ENCODE results near the gene EDN1.

The EDN1 gene

DNA sequence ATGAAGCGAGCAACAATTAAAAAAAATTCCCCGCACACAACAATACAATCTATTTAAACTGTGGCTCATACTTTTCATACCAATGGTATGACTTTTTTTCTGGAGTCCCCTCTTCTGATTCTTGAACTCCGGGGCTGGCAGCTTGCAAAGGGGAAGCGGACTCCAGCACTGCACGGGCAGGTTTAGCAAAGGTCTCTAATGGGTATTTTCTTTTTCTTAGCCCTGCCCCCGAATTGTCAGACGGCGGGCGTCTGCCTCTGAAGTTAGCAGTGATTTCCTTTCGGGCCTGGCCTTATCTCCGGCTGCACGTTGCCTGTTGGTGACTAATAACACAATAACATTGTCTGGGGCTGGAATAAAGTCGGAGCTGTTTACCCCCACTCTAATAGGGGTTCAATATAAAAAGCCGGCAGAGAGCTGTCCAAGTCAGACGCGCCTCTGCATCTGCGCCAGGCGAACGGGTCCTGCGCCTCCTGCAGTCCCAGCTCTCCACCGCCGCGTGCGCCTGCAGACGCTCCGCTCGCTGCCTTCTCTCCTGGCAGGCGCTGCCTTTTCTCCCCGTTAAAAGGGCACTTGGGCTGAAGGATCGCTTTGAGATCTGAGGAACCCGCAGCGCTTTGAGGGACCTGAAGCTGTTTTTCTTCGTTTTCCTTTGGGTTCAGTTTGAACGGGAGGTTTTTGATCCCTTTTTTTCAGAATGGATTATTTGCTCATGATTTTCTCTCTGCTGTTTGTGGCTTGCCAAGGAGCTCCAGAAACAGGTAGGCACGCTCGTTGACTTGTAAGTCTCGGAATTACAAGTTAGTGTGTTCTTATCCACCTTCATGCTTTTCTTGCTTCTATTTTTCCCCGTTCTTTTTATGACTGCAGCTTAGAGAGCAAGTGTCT, at the start of gene EDN1:
TSS of gene EDN1 (plus strand) at position 429 of the 888 bp plus-strand sequence. CDS start at position 698, 269 bp downstream.
- no peaks in the 10 kb centered on the region for H3K36me3 ChIP-seq (ENCODE audit: insufficient read depth, low read depth, low read length)
- H3K4me1 ChIP-seq (ENCODE audit: insufficient read depth, low read length): peaks cover 6% of the 10 kb centered on the region; the same call in 1 of the 2 replicates
- no peak within 1 kb of the TSS for H3K27ac ChIP-seq (ENCODE audit: low read length)
- H3K9me3 ChIP-seq (ENCODE audit: insufficient read depth, low read depth, low read length): no peaks in the 10 kb centered on the region
- H3K27me3 ChIP-seq (ENCODE audit: insufficient read depth, low read length): peaks cover 39% of the 10 kb centered on the region; the same call in 1 of the 2 replicates
- peak within 1 kb of the TSS; percentile 72 for H3K4me3 ChIP-seq (ENCODE audit: low read length)
- peak within 1 kb of the TSS; percentile 35; the same call in 1 of the 2 replicates for H3K9ac ChIP-seq (ENCODE audit: low read depth, low read length)

DNA sequence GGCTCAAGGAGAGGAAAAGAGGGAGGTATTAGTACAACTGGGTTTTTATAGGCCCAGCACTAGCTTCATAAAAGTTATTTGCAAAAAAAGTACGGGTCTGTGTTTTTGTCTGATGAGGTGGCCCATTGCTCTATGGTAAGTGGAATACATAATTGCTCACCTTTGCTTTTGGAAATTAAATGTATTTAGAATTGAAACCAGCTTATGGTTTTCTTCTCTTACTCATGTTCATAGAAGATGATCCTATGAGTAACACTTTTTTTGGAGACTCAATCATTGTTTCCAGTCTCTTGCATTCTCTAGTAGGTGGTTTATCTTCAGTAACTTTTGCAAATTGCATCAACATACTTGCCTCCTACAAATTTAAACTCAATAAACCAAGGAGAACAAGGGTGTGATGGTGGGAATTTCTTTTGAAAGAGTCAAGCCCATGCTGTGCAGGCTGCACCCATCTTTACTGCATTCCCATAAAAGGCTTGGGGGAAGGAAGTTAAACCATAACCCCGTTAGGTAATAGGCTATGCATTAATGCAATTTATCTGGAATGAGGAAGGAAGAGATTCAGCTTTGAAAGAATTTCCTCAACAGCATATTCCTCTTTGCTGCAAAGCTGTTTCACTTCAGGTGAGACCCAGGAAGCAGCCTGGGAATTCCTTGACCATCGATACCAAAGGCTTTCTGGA, 48.5 kb upstream of the EDN1 start:
- Histone ChIP-seq H3K4me1 (ENCODE audit: insufficient read depth, low read length) (peaks cover 7% of the 10 kb centered on the region), H3K27ac (ENCODE audit: low read length) (no peak overlapping the region), H3K9me3 (ENCODE audit: insufficient read depth, low read depth, low read length) (no peaks in the 10 kb centered on the region), H3K27me3 (ENCODE audit: insufficient read depth, low read length) (no peaks in the 10 kb centered on the region), H3K9ac (ENCODE audit: low read depth, low read length) (no peak overlapping the region), H3K36me3 (ENCODE audit: insufficient read depth, low read depth, low read length) (no peaks in the 10 kb centered on the region), H3K4me3 (ENCODE audit: low read length) (no peak overlapping the region)

GRCh38 chr6:12243169-12243568, 47.0 kb upstream of the EDN1 start:
- H3K9ac ChIP-seq (ENCODE audit: low read depth, low read length): no peak overlapping the region
- H3K9me3 ChIP-seq (ENCODE audit: insufficient read depth, low read depth, low read length): no peaks in the 10 kb centered on the region

DNA sequence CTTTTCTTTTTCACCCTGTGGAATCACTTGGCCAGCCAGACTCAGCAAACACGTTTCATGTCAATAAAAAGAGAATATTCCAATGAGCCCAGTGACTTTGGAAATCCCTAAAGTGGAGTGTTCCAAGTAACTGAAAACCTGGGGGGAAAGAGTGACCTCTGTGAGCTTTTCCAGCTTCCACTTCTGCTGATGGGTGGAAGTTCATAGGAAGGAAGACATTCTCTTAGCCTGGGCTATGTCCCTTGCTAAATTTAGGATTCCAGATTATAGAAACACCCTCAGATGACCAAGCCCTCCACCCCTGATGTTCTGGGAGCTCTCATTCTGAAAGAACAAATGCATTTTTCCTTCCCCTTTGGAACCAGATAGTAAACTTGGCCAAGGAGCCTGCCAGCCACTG, 44.8 kb upstream of the EDN1 start:
- Histone ChIP-seq H3K4me1 (ENCODE audit: insufficient read depth, low read length) (peaks cover 7% of the 10 kb centered on the region), H3K4me3 (ENCODE audit: low read length) (no peak overlapping the region), H3K36me3 (ENCODE audit: insufficient read depth, low read depth, low read length) (no peaks in the 10 kb centered on the region), H3K9me3 (ENCODE audit: insufficient read depth, low read depth, low read length) (no peaks in the 10 kb centered on the region), H3K9ac (ENCODE audit: low read depth, low read length) (no peak overlapping the region), H3K27ac (ENCODE audit: low read length) (no peak overlapping the region), H3K27me3 (ENCODE audit: insufficient read depth, low read length) (no peaks in the 10 kb centered on the region)

More at GRCh38 chr6:12243169-12243568, 47.0 kb upstream of the EDN1 start:
- Histone ChIP-seq H3K27ac (ENCODE audit: low read length) (no peak overlapping the region), H3K36me3 (ENCODE audit: insufficient read depth, low read depth, low read length) (no peaks in the 10 kb centered on the region), H3K4me1 (ENCODE audit: insufficient read depth, low read length) (peaks cover 7% of the 10 kb centered on the region), H3K27me3 (ENCODE audit: insufficient read depth, low read length) (no peaks in the 10 kb centered on the region), H3K4me3 (ENCODE audit: low read length) (no peak overlapping the region)

DNA sequence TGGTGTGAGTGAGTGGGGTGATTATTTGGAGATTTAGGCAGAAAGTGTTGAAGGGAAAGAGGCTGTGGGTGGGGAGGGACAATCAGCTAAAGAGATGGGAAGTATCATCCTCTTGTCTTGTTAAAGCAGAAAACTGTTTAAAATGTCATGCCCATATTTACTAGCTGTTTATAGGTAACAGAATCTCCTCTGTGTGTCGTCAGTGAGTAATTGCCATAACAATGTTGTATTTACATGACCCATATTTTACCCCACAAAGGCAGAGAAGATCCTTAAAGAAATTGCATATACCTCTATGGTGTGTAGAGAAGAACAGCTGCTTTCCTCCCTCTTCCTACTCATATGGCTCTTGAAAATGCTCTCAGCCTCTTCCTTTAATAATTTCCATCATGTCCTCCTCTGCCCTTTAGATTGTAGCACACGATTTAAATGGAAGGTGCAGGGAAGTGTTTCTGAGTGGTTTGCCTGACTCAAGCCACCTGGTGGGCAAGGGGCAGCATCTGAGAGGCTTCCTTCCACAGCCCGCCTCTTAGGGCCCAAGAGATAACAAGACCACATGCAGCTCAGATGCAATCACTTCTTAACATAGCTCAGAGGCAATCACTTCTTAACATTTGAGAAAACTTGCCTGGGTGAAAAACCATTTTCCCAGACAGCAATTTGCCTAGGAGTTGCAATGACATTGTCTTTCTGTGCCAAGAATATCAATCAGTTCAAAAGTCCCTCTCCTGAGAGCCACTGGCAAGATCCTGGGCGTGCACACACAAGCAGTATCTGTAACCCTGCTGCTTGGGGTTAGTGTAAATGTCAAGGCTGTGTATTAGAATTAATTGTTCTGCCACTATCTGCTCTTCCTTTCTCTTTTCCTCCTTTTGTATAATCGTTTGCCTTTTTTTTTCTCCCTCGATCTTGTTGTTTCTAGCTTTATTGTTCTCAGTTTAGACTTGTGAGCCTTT, 44.1 kb upstream of the EDN1 start:
- Histone ChIP-seq H3K4me3 (ENCODE audit: low read length) (no peak overlapping the region), H3K9me3 (ENCODE audit: insufficient read depth, low read depth, low read length) (no peaks in the 10 kb centered on the region), H3K4me1 (ENCODE audit: insufficient read depth, low read length) (peaks cover 7% of the 10 kb centered on the region), H3K27me3 (ENCODE audit: insufficient read depth, low read length) (no peaks in the 10 kb centered on the region), H3K9ac (ENCODE audit: low read depth, low read length) (no peak overlapping the region), H3K36me3 (ENCODE audit: insufficient read depth, low read depth, low read length) (no peaks in the 10 kb centered on the region), H3K27ac (ENCODE audit: low read length) (no peak overlapping the region)

- Histone ChIP-seq H3K36me3 (ENCODE audit: insufficient read depth, low read depth, low read length) (no peaks in the 10 kb centered on the region), H3K27ac (ENCODE audit: low read length) (no peak overlapping the region), H3K27me3 (ENCODE audit: insufficient read depth, low read length) (no peaks in the 10 kb centered on the region), H3K4me1 (ENCODE audit: insufficient read depth, low read length) (peaks cover 7% of the 10 kb centered on the region), H3K9me3 (ENCODE audit: insufficient read depth, low read depth, low read length) (no peaks in the 10 kb centered on the region), H3K4me3 (ENCODE audit: low read length) (no peak overlapping the region), H3K9ac (ENCODE audit: low read depth, low read length) (no peak overlapping the region)
These were observed 43.3 kb upstream of the EDN1 start for GRCh38 chr6:12246900-12247299.

- Histone ChIP-seq H3K4me3 (ENCODE audit: low read length) (no peak overlapping the region), H3K27me3 (ENCODE audit: insufficient read depth, low read length) (no peaks in the 10 kb centered on the region), H3K4me1 (ENCODE audit: insufficient read depth, low read length) (peaks cover 7% of the 10 kb centered on the region), H3K36me3 (ENCODE audit: insufficient read depth, low read depth, low read length) (no peaks in the 10 kb centered on the region), H3K27ac (ENCODE audit: low read length) (no peak overlapping the region), H3K9ac (ENCODE audit: low read depth, low read length) (no peak overlapping the region), H3K9me3 (ENCODE audit: insufficient read depth, low read depth, low read length) (no peaks in the 10 kb centered on the region)
These were observed 40.4 kb upstream of the EDN1 start for GRCh38 chr6:12249541-12250382.

DNA sequence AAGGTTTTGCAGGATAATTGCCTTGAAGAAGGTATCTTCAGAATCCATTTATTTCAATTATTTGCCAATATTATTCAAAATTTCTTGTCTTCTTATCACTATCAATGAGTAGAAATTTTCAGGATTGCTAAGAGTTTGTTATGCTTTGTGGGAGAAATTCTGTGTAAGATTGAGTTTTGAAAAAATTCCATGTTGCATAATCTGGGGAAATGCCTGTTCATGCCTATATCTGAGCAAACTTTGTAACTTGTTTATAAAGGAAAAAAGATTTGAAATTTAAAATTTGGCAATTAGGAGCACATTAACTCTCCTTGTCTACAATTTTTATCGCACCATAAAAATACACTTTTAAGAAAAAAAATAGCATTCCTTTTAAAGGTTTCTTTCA, 39.8 kb upstream of the EDN1 start:
- Histone ChIP-seq H3K4me3 (ENCODE audit: low read length) (no peak overlapping the region), H3K9me3 (ENCODE audit: insufficient read depth, low read depth, low read length) (no peaks in the 10 kb centered on the region), H3K27ac (ENCODE audit: low read length) (no peak overlapping the region), H3K4me1 (ENCODE audit: insufficient read depth, low read length) (peaks cover 6% of the 10 kb centered on the region), H3K27me3 (ENCODE audit: insufficient read depth, low read length) (no peaks in the 10 kb centered on the region), H3K36me3 (ENCODE audit: insufficient read depth, low read depth, low read length) (no peaks in the 10 kb centered on the region), H3K9ac (ENCODE audit: low read depth, low read length) (no peak overlapping the region)

GRCh38 chr6:12254210-12254609, 36.0 kb upstream of the EDN1 start:
- Histone ChIP-seq H3K27ac (ENCODE audit: low read length) (no peak overlapping the region), H3K9me3 (ENCODE audit: insufficient read depth, low read depth, low read length) (no peaks in the 10 kb centered on the region)

GRCh38 chr6:12258191-12258590, 32.0 kb upstream of the EDN1 start:
- Histone ChIP-seq H3K27me3 (ENCODE audit: insufficient read depth, low read length) (no peaks in the 10 kb centered on the region), H3K4me1 (ENCODE audit: insufficient read depth, low read length) (no peaks in the 10 kb centered on the region), H3K36me3 (ENCODE audit: insufficient read depth, low read depth, low read length) (no peaks in the 10 kb centered on the region), H3K4me3 (ENCODE audit: low read length) (no peak overlapping the region), H3K9ac (ENCODE audit: low read depth, low read length) (no peak overlapping the region), H3K27ac (ENCODE audit: low read length) (no peak overlapping the region), H3K9me3 (ENCODE audit: insufficient read depth, low read depth, low read length) (no peaks in the 10 kb centered on the region)

More at GRCh38 chr6:12254210-12254609, 36.0 kb upstream of the EDN1 start:
- Histone ChIP-seq H3K36me3 (ENCODE audit: insufficient read depth, low read depth, low read length) (no peaks in the 10 kb centered on the region), H3K9ac (ENCODE audit: low read depth, low read length) (no peak overlapping the region), H3K27me3 (ENCODE audit: insufficient read depth, low read length) (no peaks in the 10 kb centered on the region), H3K4me3 (ENCODE audit: low read length) (no peak overlapping the region), H3K4me1 (ENCODE audit: insufficient read depth, low read length) (no peaks in the 10 kb centered on the region)

All from iPS-20b (cell line).